ENCODE results near the gene LRRC49.

GRCh38 chr15:70923311-70924080 is 30.9 kb downstream of the LRRC49 start:
- TF ChIP-seq CTCF (IDR thresholded peaks at IDR 0.05; ENCODE audit: insufficient read depth, low read depth, low read length) (no peak), EZH2 (IDR thresholded peaks at IDR 0.05; ENCODE audit: insufficient read depth, low read length) (no peak)

Data from astrocyte (in vitro differentiated cells and primary cell).